NB4 (cell line): ENCODE results near the gene DDX54.

ENCODE experiments used
- DNase-seq: peaks from one replicate; pipeline ENCODE4 v3.0.0; 2010; ENCODE audit warnings: low read depth
- H3K4me3 ChIP-seq: one replicate; pipeline ENCODE4 v1.5.1; 2011; ENCODE audit warnings: mild to moderate bottlenecking, low read depth, low read length, moderate library complexity
- MYC ChIP-seq: IDR thresholded peaks from 2 replicates; pipeline ENCODE4 v1.6.1; 2011; ENCODE audit warnings: low read depth, low read length
- POLR2A ChIP-seq: IDR thresholded peaks from 2 replicates; pipeline ENCODE4 v1.6.1; 2011; ENCODE audit warnings: mild to moderate bottlenecking; ENCODE audit not compliant: insufficient read length; ENCODE audit errors: extremely low read depth
- TF ChIP-seq, protein P1 (sequence below): IDR thresholded peaks from 2 replicates; pipeline ENCODE4 v1.6.1; 2011; ENCODE audit warnings: low read depth, low read length
- TF ChIP-seq, protein P2 (sequence below): IDR thresholded peaks from one replicate; pipeline ENCODE4 v1.5.1; 2012; ENCODE audit warnings: low read depth, low read length

The DDX54 gene

DNA sequence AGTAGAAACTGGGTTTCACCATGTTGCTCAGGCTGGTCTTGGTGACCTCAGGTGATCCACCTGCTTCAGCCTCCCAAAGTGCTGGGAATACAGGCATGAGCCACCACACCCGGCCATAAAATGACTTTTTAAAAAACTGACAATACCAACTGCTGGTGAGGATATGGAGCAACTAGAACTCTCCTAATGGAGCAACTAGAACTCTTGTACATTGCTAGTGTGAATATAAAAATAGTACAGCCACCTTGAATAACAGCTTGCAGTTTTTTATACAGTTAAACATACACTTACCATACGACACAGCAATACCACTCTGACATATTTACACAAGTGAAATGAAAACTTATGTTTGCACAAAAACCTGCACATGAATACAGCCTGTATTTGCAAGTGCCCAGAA, 38.3 kb downstream of the DDX54 start:
- no peak for TF ChIP-seq MYC
- TF ChIP-seq, protein P1, sequence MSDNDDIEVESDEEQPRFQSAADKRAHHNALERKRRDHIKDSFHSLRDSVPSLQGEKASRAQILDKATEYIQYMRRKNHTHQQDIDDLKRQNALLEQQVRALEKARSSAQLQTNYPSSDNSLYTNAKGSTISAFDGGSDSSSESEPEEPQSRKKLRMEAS, result no peak
- TF ChIP-seq POLR2A, result no peak
- TF ChIP-seq, protein P2, sequence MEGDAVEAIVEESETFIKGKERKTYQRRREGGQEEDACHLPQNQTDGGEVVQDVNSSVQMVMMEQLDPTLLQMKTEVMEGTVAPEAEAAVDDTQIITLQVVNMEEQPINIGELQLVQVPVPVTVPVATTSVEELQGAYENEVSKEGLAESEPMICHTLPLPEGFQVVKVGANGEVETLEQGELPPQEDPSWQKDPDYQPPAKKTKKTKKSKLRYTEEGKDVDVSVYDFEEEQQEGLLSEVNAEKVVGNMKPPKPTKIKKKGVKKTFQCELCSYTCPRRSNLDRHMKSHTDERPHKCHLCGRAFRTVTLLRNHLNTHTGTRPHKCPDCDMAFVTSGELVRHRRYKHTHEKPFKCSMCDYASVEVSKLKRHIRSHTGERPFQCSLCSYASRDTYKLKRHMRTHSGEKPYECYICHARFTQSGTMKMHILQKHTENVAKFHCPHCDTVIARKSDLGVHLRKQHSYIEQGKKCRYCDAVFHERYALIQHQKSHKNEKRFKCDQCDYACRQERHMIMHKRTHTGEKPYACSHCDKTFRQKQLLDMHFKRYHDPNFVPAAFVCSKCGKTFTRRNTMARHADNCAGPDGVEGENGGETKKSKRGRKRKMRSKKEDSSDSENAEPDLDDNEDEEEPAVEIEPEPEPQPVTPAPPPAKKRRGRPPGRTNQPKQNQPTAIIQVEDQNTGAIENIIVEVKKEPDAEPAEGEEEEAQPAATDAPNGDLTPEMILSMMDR, result no peak
- H3K4me3 ChIP-seq, result no peak overlapping the region
- no peak for DNase-seq

GRCh38 chr12:113145720-113146551, 39.3 kb downstream of the DDX54 start:
- H3K4me3 ChIP-seq, result no peak overlapping the region
- TF ChIP-seq, protein P2, result no peak
- TF ChIP-seq, protein P1, result no peak
- TF ChIP-seq MYC (no peak), POLR2A (no peak)
- no peak for DNase-seq

DNA sequence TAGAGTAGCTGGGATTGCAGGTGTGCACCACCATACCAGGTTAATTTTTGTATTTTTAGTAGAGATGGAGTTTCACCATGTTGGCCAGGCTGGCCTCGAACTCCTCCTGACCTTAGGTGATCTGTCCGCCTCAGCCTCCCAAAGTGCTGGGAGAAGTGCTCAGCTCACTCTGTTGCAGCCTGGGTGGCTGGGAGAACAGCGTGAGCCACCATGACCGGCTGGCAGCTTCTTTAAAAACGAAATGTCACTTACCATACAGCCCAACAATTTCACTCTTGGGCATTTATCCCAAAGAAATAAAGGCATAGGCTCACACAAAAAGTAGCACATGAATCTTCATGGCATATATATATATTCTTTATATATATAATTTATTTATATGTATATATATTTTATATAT, 40.5 kb downstream of the DDX54 start:
- TF ChIP-seq MYC, result no peak
- TF ChIP-seq POLR2A, result no peak
- TF ChIP-seq, protein P2, result no peak
- TF ChIP-seq, protein P1, result no peak
- H3K4me3 ChIP-seq, result no peak overlapping the region
- no peak for DNase-seq

- no peak overlapping the region for H3K4me3 ChIP-seq
- no peak for DNase-seq
- no peak for TF ChIP-seq POLR2A
- TF ChIP-seq, protein P2, result no peak
- TF ChIP-seq MYC, result no peak
- TF ChIP-seq, protein P1, result no peak
These were observed 41.3 kb downstream of the DDX54 start for GRCh38 chr12:113143959-113144358.

DNA sequence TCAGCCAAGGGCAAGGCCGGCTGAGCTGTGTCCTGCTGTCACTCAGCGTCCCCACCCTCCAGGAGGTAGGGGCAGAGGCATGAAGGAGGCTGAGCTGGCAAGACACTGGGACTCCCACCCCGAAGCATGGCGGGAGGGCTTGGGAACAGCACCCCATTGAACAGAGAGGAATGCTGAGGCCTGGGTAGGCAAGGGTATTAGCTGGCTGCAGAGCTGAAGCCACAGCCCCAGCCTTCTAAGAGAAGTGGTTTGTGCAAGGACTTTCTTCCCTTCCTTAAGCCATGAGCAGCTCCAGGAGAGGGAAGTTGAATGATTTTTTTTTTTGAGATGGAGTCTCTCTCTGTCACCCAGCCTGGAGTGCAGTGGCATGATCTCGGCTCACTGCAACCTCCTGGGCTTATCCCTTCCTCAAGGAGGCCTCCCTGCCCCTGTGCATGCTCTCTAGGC, 42.4 kb downstream of the DDX54 start:
- H3K4me3 ChIP-seq, result no peak overlapping the region
- TF ChIP-seq MYC (no peak), POLR2A (no peak)
- TF ChIP-seq, protein P1, result no peak
- TF ChIP-seq, protein P2, result no peak
- no peak for DNase-seq
